ENCODE results near the gene IL24.

GRCh38 chr1:206909161-206909882 lies 12.1 kb downstream of the IL24 start:
- no peak for TF ChIP-seq CTCF (IDR thresholded peaks at IDR 0.05; ENCODE audit: low read depth, low read length, poor library complexity, severe bottlenecking)
- TF ChIP-seq EZH2phosphoT487 (IDR thresholded peaks at IDR 0.05; ENCODE audit: borderline replicate concordance, low read length) = 0 out of 2 replicates have a peak, but pooled peaks have one; percentile 13

All from DOHH2 (cell line).